GM18520 (cell line): Measurements from ENCODE around the gene ARHGAP25.
"Not testable (repeated sequence)": the region's sequence is repeated elsewhere in the genome, so short reads cannot be mapped to it uniquely, and the experiment has no call there.

Source experiments
- ATAC-seq: cut with Tn5 transposase; IDR thresholded peaks from one replicate; pipeline ENCODE4 v1.9.1; 2021; ENCODE audit not compliant: unreplicated experiment

ARHGAP25 gene

DNA sequence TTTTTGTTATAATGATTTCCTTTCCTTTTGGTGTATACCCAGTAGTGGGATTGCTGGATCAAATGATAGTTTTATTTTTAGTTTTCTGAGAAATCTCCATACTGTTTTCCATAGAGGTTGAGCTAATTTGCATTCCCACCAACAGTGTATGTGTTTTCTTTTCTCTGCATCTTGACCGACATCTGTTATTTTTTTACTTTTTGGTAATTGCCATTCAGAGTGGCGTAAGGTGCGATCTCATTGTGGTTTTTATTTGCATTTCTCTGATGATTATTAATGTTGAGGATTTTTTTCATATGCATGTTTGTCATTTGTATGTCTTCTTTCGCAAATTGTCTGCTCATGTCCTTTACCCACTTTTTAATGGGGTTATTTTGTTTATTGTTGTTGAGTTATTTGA is 58.1 kb downstream of the ARHGAP25 start:
- no peak for ATAC-seq

DNA sequence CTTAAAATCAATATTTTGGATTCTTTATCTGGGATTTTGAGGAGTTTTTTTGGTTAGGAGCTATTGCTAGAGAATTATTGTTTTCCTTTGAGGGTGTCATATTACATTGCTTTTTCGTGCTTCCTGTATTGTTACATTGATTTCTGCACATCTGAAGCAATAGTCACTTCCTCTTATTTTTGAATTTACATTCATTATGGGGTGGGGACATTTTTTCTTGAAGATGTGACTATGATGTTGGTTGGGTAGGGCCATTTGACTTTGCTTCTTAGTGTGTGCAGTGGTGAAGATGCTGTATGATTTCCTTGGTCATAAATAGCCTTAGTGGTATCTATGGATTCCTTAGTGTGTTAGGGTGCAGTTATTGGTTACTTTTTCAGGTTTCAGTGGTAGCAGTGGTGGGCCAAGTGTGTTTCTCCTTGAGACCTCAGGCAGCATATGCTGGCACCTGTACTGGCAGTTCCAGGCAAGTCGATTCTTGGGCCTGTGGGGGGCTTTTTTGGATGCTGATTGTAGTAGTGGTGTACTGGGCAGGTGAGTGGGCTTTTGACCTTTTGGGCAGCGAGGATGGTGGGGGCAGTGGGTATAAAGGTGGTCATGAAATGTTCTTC is 61.8 kb downstream of the ARHGAP25 start:
- ATAC-seq: no peak

DNA sequence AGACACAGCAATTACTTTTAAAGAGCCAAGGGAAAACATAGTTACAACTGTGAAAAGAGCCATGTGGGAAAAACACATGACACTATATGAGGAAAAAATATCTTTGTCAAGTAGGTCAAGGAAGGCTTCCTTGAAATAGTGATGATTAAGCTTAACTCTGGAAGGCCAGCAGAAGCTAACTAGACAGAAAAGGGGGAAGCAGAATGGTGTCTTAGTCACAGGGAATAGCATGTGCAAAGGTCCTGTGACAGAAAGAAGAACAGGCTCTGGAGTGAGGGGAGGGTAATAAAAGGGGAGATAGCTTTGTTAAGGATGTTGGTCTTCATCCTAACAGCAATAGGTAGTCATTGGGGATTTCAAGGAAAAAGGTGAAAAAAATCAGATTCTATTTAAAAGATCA is 64.0 kb downstream of the ARHGAP25 start:
- no peak for ATAC-seq

DNA sequence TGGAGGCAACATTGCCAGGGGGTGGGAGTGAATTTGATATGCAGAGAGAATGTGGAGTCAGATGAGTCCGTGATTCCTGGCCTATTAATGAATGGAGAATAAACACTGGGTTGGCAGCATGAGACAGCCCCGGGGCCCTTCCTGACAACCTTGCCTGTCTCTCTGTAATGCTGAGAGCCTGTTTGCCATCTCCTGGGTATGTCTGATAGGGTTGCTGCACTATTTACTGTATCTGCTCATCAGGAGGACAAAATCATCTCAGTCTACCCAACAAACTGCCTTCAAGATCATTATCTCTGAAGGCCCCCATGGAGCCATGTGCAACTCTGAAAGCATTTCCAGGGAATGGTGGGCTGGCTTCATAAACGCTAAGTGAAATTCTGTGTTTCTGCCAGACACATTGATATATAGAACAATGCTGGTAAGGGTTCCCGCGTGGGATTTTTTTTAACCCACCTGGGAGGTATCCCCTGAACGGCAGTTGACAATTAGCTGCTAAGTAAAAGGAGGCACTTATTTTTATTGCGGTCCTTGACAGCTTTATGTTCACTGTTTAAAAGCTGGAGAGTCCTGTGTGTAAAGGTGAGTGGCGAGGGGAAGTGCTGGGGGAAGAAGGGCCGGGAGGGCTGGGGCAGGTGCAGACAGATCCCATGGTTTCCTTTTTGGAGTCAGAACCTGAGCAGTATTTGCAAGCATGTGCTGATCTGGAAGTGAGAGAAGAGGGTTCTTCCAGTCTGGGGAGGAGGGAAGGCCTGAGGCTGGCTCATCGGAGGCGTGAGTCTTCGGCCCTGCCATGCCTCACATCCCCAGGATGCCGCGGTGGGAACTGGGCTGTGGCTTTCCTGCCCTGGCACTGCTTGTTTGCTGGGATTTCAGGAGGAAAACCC is 64.8 kb downstream of the ARHGAP25 start:
- no peak for ATAC-seq

DNA sequence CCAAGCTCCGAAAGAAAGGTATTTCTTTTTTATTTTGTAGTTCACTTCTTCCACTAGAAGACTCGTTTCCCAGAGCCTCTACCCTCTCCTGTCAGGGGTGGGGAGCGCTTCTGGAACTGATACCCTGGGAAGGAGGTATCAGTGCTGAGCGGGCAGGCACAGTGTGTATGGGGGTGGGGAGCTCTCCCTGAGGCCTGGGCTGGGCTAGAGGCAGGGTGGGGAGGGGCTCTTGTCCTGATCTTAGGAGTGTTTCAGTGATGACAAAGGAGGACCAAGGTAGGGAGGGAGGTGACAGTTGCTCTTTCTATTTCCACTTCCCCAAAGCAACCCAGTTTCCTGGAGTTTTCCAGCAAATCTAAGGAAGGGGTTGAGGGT is 65.4 kb downstream of the ARHGAP25 start:
- no peak for ATAC-seq

DNA sequence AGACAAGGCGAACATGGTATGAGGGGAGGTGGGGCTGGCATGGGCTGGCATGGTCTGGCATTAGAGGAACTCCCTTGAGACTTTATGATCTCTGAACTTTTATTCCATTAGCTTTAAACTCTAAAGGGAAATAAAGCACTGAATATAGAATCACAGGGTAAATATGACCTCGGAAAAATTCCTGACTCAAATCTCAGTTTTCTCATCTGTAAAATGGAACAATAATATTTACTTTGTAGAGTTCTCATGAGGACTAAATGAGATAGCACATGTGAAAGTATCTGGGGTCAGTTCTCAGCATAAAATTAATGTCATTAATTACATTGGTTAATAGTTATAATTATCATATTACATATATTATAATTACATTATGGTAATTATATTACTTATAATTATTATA is 65.9 kb downstream of the ARHGAP25 start:
- no peak for ATAC-seq

DNA sequence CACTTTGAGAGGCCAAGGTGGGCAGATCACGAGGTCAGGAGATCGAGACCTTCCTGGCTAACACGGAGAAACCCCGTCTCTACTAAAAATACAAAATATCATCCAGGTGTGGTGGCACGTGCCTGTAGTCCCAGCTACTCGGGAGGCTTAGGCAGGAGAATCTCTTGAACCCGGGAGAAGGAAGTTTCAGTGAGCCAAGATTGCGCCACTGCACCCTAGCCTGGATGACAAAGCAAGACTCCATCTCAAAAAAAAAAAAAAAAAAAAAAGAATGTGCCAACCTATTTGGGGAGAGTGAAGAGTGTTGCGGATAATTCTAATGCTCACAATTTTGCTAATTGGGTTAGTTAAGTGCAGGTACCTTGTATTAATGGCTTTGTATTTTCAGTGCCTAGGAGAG is 67.5 kb downstream of the ARHGAP25 start:
- not testable (repeated sequence) for ATAC-seq

DNA sequence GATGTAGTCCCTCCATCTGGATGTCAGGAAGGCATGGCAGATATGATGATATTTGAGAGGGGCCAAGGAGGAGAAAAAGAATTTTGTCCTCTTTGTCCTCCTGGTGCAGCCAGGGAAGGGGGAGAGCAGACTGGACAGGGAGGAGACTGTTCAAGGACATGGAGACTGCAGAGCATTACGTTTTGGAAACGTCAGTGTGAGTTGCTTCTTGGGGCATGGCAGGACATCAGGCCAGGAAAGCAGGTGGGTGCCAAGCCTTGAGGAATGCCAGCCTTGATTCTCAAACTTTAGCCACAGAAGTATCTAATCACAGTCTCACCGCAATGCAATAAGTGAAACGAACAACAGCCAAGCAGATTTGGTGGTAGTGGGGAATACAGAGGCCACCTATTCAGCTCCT is 70.4 kb downstream of the ARHGAP25 start:
- no peak for ATAC-seq

DNA sequence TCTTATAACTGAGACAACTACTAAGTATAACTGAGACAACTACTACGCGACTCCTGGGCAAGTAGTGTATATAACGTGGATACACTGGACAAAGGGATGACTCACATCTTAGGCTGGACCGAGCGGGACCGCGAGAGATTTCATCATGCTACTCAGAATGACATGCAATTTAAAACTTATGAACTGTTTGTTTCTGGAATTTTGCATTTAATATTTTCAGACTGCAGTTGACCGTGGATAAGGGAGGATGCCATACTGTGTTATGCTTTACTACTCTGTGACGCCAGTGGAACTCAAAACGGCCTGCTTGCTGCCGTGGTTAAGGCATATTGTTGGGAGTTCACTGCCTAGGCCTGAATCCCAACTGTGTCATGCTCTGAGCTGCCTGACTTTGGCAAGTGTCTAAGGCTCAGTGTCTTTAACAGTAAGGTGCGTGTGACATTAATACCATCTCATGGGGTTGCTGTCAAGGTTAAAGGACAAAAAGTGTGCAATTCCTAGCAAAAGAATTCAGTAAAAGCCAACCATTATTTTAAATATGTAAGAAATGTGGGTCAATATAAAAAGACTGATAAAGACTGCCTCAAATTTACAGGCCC is 72.0 kb downstream of the ARHGAP25 start:
- ATAC-seq: no peak

DNA sequence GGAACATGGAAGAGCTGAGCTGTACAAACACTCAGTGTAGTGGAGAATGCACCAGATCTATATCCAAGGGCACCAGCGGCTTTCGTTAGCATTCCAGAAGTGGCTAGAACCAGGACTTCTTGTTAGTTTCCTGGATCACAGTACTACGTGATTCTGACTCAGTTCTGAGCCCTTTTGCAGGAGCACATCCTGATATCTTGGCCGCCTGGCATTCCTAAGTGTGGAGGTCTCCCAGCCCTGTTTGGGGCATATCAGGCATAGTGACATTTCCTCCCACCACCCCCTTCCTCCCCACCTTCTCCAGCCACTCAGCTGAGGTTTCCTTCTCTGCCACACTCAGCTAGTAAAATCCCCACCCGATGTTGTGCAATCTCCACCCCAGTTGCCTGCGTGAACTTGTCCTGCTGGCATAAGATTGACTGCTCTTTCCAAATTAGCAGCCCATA is 73.2 kb downstream of the ARHGAP25 start:
- no peak for ATAC-seq

DNA sequence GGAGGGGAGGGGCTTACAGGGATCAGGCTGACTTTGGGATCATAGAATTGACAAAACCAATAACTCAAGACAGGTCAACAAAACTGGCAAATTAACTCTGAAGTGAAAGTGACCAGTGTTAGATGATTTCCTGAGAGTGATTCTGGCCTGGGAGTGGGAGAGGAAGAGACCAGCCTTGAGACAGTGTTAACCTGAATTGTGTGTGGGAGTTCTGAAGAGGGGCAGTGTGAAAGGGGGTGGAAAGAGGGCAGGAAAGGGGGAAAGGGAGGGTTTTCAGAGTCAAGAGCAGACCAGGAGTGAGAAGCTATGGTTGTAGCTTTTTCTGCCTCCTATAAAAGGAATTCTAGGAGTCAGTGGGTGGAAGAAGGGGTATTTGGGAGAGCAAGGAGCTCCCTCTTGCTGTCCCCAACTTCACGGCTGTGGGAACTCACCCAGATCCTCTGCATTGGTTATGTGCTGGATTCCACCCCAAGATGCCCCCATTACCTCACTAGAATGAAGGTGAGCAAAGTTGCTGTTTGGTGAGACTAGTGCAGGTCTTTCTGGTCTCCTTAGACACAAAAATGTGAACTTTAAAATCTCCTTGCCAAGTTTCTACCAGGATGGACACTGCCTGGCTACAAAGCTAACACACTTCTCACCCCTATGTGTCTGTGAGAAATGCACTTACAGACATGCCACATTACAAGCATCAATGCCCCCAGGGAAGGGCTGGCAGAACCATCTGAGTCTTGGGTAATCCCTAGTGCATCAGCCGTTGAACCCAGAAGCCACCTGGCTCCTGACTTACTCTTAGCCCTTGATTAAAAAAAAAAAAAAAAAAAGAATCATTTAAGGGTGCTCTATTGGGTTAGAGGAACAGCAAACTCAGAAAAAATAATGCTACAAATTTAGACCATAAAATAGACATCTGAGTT is 75.0 kb downstream of the ARHGAP25 start:
- no peak for ATAC-seq

DNA sequence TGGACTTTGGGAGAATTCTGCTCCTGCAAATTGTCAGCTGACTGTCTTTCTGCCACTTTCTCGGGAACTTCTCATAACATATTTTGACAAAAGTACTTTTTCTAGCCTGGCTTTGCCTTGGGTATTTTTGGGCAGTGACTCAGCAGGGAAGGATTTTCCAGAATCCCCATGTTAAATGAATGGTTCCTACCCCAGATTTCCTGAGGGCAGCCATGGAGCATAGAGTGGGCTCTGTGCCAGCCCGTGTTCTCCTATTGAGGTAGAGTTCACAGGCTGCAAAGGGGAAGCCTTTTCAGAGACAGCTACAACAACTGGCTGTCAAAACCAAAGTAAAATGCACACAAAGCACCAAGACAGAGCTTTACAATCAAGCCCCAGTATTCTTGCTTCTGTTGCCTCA is 76.8 kb downstream of the ARHGAP25 start:
- no peak for ATAC-seq

DNA sequence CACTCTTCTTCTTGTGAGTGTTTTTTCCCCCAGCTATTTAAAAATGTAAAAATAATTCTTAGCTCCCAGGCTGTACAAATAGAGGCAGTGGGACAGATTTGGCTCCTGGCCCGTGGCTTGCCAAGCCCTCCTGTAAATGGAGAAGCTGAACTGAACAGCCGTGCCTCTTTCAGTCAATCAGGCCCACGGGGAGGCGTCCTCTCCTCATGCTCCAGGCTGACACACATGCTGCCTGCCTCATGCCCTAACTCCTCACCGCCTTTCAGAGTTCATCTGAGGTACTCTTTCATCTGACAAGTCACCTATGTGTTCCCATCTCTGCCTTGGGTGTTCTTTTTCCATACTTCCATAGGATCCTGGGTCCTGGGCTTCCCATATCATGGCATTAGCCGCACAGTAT is 77.6 kb downstream of the ARHGAP25 start:
- ATAC-seq: no peak

DNA sequence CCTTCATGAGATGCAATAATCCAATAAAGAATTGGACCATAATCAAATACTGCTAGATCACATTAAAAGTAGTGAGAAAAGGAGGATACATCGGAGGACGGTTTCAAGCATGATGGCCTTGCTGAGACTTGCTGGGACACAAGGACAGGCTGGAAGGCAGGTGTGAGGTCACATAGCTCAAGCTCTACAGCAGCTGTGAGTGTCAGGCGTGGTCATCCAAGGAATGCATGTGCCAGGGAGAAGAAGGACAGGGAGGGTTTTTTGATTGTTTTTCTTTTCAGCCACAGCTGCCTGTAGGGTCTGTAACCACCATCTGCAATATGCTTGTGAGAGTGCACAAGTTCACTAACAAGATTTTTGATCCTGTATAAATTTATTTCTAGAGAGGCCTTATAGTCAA is 79.0 kb downstream of the ARHGAP25 start:
- no peak for ATAC-seq

DNA sequence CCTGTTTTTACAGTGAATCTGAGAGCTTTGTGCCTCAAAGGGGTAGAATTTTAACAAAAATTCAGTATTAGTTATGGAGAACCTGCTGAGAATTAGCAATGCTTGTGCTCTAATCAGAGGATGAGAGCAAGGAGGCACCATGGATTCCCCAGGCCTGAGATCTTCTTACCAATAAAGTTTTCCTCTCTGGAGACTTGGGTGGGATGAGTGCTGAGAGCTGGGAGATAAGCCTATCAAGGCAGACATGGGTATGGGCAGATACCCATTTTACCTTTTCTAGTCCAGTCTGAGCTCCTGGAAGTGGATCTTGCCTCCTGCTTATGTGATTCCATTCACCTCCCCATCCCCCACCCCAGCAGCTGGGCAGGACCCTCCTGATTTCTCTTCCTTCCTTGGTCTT is 82.7 kb downstream of the ARHGAP25 start:
- no peak for ATAC-seq

DNA sequence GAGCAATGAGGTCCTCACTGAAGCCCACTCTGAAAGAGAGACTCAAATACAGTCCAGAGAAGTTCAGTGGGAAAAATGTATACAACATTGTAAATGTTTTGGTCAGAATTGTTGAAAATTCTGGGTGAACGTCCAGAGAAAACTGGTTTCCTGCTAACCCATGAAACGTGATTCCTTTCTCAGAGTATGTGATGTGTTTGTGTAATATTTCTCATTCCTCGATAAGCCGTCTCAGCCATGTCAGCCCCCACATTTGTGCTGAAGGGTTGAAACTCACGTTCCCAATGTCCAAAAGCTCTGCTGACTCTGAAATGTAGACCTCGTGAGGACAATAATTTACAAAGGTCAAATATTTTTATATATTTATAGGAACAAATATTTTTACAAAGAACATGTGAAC is 84.9 kb downstream of the ARHGAP25 start:
- no peak for ATAC-seq

DNA sequence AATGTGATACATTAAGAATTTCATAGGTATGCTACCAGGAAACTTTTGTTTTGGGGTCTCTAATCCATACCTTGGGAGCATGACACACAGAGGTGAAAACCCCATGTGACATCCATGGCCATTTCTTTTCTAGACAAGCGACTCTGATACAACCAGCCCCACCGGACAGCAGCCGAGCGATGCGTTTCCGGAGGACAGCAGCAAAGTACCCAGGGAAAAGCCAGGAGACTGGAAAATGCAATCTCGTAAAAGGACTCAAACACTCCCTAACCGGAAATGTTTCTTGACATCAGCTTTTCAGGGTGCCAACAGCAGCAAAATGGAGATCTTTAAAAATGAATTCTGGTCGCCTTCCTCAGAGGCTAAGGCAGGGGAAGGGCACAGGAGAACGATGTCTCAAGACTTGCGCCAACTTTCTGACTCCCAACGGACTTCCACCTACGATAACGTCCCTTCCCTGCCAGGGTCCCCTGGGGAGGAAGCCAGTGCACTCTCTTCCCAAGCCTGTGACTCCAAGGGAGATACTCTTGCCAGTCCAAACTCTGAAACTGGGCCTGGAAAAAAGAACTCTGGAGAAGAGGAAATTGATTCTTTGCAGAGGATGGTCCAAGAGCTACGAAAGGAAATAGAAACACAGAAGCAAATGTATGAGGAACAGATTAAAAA is 87.7 kb downstream of the ARHGAP25 start:
- ATAC-seq: no peak

DNA sequence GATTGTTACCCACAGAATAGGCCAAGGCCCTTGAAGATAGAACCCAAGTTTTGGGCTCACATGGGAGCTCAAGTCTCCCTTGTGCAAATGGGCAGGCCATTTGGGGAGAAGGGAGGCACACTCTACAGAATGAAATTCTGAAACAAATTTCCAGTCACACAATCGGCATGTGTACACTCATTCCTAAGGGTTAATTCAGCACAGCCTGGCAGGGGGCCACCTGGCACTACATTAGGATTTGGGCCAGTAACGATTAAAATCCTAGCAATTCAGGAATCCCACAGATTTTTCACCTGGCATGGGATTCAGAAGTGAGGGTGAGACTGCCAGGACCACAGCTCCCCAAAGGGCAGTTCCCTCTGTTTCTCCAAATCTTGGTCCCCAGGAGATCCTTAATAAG is 90.2 kb downstream of the ARHGAP25 start:
- no peak for ATAC-seq

DNA sequence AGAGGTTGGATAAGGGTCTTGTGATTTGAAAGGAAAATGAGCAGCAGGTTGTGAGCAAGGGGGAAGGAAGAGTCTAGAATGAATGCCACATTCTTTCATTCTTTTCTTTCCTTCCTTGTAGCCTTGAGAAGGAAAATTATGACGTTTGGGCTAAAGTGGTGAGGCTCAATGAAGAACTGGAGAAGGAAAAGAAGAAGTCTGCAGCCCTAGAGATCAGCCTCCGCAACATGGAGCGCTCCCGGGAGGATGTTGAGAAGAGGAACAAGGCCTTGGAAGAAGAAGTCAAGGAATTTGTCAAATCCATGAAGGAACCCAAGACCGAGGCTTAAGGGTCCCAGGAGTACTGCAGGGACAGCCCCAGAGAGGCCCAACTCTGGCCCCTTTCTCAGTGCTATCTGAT is 91.3 kb downstream of the ARHGAP25 start:
- ATAC-seq: no peak

DNA sequence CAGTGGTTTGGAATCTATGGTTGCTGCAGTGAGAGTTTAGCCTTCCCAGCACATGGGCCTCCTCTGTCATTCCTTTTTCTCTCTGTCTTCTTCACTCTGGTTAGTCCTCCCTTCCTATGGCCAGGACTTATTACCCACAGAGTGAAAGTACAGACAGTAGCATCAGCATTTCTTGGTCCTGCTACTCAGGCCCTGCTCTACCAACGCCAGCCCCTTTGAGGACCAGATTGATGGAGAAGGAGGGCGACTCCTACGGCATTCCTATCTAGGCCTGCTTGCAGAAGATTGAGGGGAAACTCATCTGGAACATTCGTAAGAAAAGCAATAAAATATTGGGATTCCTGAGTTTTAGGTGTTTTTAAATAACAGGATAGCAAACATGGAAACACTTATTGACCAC is 93.1 kb downstream of the ARHGAP25 start:
- no peak for ATAC-seq
